Activated T-cell treated with anti-CD3 and anti-CD28 coated beads, Interleukin-2, amount 50 U/mL, for 48 hours (primary cell): ENCODE data around the gene CCDC13.

Experiments
- DNase-seq, 2 experiments: peaks; one replicate each; pipeline ENCODE4 v3.0.0-alpha.2; 2020

CCDC13 gene

GRCh38 chr3:42732196-42732828 is 40.7 kb downstream of the CCDC13 start:
- DNase-seq: no peak

DNA sequence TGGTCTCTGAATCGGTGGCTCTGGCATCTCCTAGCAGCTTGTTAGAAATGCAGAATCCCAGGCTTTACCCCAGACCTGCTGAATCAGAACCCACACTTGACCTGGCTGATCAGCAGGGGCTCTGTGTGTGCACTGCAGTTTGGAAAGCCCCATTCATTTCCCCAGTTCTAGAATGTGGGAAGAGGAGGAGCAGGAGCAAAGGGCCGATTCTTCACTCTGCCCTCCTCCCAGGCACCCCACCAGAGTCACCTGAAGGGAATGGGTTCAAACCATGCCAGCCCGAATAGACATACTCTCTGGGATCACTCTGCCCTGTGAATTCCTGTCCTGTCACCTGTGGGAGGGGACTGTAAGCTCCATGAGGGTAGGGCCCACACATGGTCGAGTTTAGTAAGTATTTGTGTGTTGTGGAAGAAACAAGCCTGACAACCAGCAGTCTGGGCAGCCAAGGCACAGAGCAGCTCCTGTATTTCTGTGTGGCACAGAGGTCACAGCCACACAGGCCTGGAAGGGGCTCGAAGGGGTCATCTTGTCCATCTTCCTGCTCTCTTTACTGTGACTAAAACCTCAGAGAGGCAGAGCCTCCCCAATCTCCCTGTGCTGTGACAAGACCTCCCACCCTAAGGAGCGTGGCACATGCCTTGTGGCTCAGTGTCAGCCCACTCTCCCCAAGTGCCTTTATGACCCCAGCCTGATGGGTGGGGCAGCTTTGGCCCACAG is 41.4 kb downstream of the CCDC13 start:
- DNase-seq: no peak

GRCh38 chr3:42730706-42731420 is 42.2 kb downstream of the CCDC13 start:
- DNase-seq: no peak

- DNase-seq: no peak
Observed at GRCh38 chr3:42730294-42730693, 42.8 kb downstream of the CCDC13 start.

DNA sequence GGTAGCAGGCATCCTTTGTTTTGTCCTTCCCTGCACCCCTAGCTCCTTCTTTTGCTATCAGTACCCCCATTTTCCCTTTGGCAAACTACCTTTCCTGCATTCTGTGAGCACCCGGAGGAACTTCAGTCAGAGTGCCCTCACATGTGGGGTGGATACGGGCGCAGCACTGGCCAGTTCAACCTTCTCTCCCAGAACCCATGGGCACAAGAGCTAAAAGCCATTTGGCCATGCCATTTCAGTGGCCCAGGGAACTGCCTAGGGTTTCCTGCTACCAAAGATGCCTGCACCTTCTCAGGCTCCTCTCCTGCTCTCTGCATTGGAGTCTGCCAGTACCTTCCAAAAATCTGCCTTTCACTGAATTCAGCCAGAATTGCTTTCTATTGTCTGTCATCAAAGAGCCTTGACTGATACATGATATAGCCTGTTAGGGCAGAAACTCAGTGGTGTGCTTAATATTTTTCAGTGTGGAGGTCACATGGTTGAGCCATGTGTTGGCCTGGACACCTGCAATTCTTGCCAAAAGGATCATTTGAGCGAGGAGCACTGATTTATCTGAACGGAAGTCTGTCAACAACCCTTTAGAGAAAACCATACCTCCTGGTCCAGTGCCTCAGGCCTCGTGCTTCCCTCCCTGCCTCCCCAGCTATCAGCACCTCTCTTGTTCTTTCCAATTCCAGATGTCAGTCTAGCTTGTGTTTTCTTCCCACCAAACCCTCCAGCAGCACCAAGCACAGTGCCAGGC is 43.5 kb downstream of the CCDC13 start:
- DNase-seq: no peak

GRCh38 chr3:42728668-42729364 is 44.2 kb downstream of the CCDC13 start:
- no peak for DNase-seq

DNA sequence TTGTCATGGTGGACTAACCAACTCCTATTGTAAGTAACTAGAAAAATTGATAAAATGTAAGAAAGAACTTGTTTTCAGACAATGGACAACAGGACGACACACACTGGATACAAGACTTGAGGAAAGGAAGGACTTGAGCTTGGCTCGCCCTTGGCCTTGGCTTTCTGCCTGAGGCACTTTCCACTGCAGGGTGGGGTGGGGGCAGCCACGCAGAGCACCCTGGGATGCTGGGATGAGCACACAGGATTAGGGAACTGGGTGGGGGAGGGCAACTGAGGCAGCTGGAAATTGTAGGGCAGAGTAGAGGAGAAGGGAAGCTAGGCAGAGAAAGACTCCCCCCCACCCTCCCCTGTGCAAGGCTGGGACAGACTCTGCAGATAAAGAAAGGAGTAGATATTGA is 45.0 kb downstream of the CCDC13 start:
- no peak for DNase-seq

- DNase-seq: no peak
Observed at GRCh38 chr3:42725454-42725853, 47.6 kb downstream of the CCDC13 start.

- DNase-seq: no peak
Observed at GRCh38 chr3:42723219-42723618, 49.8 kb downstream of the CCDC13 start.
